BJ (cell line): ENCODE results near the gene TXNDC12. TPM values are rescaled to one million over a fixed set of nuclear protein-coding genes. Genes with fewer than 3 reads are reported as not detected.
"Not testable (repeated sequence)": the region's sequence is repeated elsewhere in the genome, so short reads cannot be mapped to it uniquely, and the experiment has no call there.

ENCODE experiments used
- CTCF ChIA-PET: fragments of 350-600 bp; formaldehyde crosslinking; extraction: SDS; loops from one replicate; lab custom pipeline; 2021; ENCODE audit warnings: antibody characterized with exemption, inconsistent platforms; lab: Yijun Ruan, JAX
- POLR2A ChIA-PET: fragments of 300-600 bp; sonication (Branson Sonifier 250); formaldehyde crosslinking; extraction: SDS; loops from one replicate; lab custom pipeline; 2021; ENCODE audit warnings: antibody characterized with exemption; lab: Charles Lee
- DNase-seq: peaks from one replicate; pipeline ENCODE4 v3.0.0-alpha.2; 2011; ENCODE audit warnings: low read depth
- H3K27me3 ChIP-seq: 2 replicates; pipeline ENCODE4 v1.6.0; 2011; ENCODE audit warnings: low read length; ENCODE audit not compliant: control insufficient read depth, insufficient read depth
- H3K36me3 ChIP-seq: 2 replicates; pipeline ENCODE4 v1.5.1; 2011; ENCODE audit warnings: low read length; ENCODE audit not compliant: control insufficient read depth, insufficient read depth
- H3K4me3 ChIP-seq: 2 replicates; pipeline ENCODE4 v1.5.1; 2011; ENCODE audit warnings: low read depth, mild to moderate bottlenecking, control low read depth, low read length
- CTCF ChIP-seq: IDR thresholded peaks from 2 replicates; pipeline ENCODE4 v1.5.1; 2011; ENCODE audit warnings: low read depth, mild to moderate bottlenecking, control low read depth, inconsistent platforms, low read length, moderate library complexity; ENCODE audit not compliant: insufficient read depth
- polyA minus RNA-seq: library from RNA; depleted of rRNA, polyadenylated mRNA; stranded (reverse); fragments of >200 nt; gene quantifications from 2 replicates; pipeline ENCODE4 v1.2.3, GENCODE V29; 2011; rRNA and poly(A)+ RNA removed
- polyA plus RNA-seq: library from polyadenylated mRNA; depleted of rRNA; stranded (reverse); fragments of >200 nt; gene quantifications from 2 replicates; pipeline ENCODE4 v1.2.3, GENCODE V29; 2011; rRNA removed

TXNDC12 gene
- polyA plus RNA-seq (53.9 and 87.7 TPM in 2 replicates), polyA minus RNA-seq (24.3 and 29.8 TPM in 2 replicates)

GRCh38 chr1:52055066-52055865 is at the start of gene TXNDC12:
TSS of gene TXNDC12 (minus strand) at chr1:52055191. CDS start at chr1:52055096, 95 bp downstream.
- H3K36me3 ChIP-seq, result peaks cover 4% of the 10 kb centered on the region
- ChIA-PET CTCF (interaction anchor here (0.6 to 1.0 kb wide), 3 partner anchors 10 to 63 kb away, joined by 3 read pairs; no protein-coding TSS in a partner anchor), POLR2A (interaction anchor here (0.7 to 1.4 kb wide), 2 partner anchors 158 to 239 kb away, joined by 3 to 5 read pairs; no protein-coding TSS in a partner anchor)
- DNase-seq, result peak; percentile 68
- no peak for TF ChIP-seq CTCF
- H3K27me3 ChIP-seq, result no peaks in the 10 kb centered on the region
- H3K4me3 ChIP-seq, result peak within 1 kb of the TSS; percentile 69

GRCh38 chr1:52102336-52103013 is 47.5 kb upstream of the TXNDC12 start:
- ChIA-PET POLR2A (no interaction called here), CTCF (no interaction called here)
- Histone ChIP-seq H3K36me3 (no peaks in the 10 kb centered on the region), H3K27me3 (no peaks in the 10 kb centered on the region), H3K4me3 (no peak overlapping the region)
- no peak for DNase-seq
- TF ChIP-seq CTCF, result no peak

- TF ChIP-seq CTCF, result no peak
- no peak overlapping the region for H3K4me3 ChIP-seq
- CTCF ChIA-PET, result no interaction called here
- POLR2A ChIA-PET, result no interaction called here
- H3K27me3 ChIP-seq, result no peaks in the 10 kb centered on the region
- H3K36me3 ChIP-seq, result no peaks in the 10 kb centered on the region
- DNase-seq, result no peak
These were observed 43.3 kb upstream of the TXNDC12 start for GRCh38 chr1:52098139-52098871.

GRCh38 chr1:52096216-52096615 is 41.2 kb upstream of the TXNDC12 start:
- Histone ChIP-seq H3K36me3 (peaks cover 1% of the 10 kb centered on the region; the same call in 1 of the 2 replicates), H3K4me3 (no peak overlapping the region), H3K27me3 (no peaks in the 10 kb centered on the region)
- no peak for DNase-seq
- no peak for TF ChIP-seq CTCF
- ChIA-PET CTCF (no interaction called here), POLR2A (no interaction called here)

- H3K4me3 ChIP-seq, DNase-seq, H3K27me3 ChIP-seq, H3K36me3 ChIP-seq, CTCF ChIA-PET, POLR2A ChIA-PET: not testable (repeated sequence)
These were observed 39.3 kb upstream of the TXNDC12 start for GRCh38 chr1:52094300-52094699.

GRCh38 chr1:52087892-52088291 is 32.9 kb upstream of the TXNDC12 start:
- DNase-seq, H3K4me3 ChIP-seq, H3K27me3 ChIP-seq, POLR2A ChIA-PET, H3K36me3 ChIP-seq: not testable (repeated sequence)
- CTCF ChIA-PET, result interaction anchor here (1.2 to 1.3 kb wide), 3 partner anchors 9 to 39 kb away, joined by 3 read pairs; no protein-coding TSS in a partner anchor
